ENCODE data around the gene SLC30A4.

GRCh38 chr15:45458746-45459403 lies 63.7 kb downstream of the SLC30A4 start:
- TF ChIP-seq POLR2A (IDR thresholded peaks at IDR 0.05) = no peak
- TF ChIP-seq, protein P1, sequence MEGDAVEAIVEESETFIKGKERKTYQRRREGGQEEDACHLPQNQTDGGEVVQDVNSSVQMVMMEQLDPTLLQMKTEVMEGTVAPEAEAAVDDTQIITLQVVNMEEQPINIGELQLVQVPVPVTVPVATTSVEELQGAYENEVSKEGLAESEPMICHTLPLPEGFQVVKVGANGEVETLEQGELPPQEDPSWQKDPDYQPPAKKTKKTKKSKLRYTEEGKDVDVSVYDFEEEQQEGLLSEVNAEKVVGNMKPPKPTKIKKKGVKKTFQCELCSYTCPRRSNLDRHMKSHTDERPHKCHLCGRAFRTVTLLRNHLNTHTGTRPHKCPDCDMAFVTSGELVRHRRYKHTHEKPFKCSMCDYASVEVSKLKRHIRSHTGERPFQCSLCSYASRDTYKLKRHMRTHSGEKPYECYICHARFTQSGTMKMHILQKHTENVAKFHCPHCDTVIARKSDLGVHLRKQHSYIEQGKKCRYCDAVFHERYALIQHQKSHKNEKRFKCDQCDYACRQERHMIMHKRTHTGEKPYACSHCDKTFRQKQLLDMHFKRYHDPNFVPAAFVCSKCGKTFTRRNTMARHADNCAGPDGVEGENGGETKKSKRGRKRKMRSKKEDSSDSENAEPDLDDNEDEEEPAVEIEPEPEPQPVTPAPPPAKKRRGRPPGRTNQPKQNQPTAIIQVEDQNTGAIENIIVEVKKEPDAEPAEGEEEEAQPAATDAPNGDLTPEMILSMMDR (IDR thresholded peaks at IDR 0.05) = peak; percentile 70 to 95 (median 85)
- no peak for TF ChIP-seq EP300 (IDR thresholded peaks at IDR 0.05)

Measured in tibial nerve (tissue), 4 donors.